Mucosa of stomach (tissue), 1 donor: ENCODE measurements around the gene SYT13.

ENCODE experiments used
- H3K27me3 ChIP-seq: one replicate; pipeline ENCODE4 v1.7.0; 2013; ENCODE audit warnings: mild to moderate bottlenecking, low read length; ENCODE audit not compliant: control insufficient read depth, insufficient read depth
- H3K36me3 ChIP-seq: one replicate; pipeline ENCODE4 v1.7.0; 2013; ENCODE audit warnings: low read length; ENCODE audit not compliant: control insufficient read depth, insufficient read depth
- H3K4me1 ChIP-seq: one replicate; pipeline ENCODE4 v1.7.0; 2013; ENCODE audit warnings: mild to moderate bottlenecking, low read length; ENCODE audit not compliant: control insufficient read depth, insufficient read depth
- H3K4me3 ChIP-seq: one replicate; pipeline ENCODE4 v1.7.0; 2013; ENCODE audit warnings: low read length
- H3K9ac ChIP-seq: one replicate; pipeline ENCODE4 v1.7.0; 2013; ENCODE audit warnings: mild to moderate bottlenecking, low read length, moderate library complexity
- H3K9me3 ChIP-seq: one replicate; pipeline ENCODE4 v1.7.0; 2013; ENCODE audit warnings: mild to moderate bottlenecking, low read length, moderate library complexity; ENCODE audit not compliant: control insufficient read depth
- donor health status: Pancreatic carcinoma.

SYT13 gene

GRCh38 chr11:45234306-45235006 is 51.7 kb downstream of the SYT13 start:
- no peaks in the 10 kb centered on the region for H3K36me3 ChIP-seq
- H3K4me1 ChIP-seq, result no peaks in the 10 kb centered on the region
- peaks cover under 1% of the 10 kb centered on the region for H3K9me3 ChIP-seq
- H3K4me3 ChIP-seq, result no peak overlapping the region
- no peaks in the 10 kb centered on the region for H3K27me3 ChIP-seq
- H3K9ac ChIP-seq, result no peak overlapping the region

- Histone ChIP-seq H3K9ac (no peak overlapping the region), H3K4me3 (no peak overlapping the region), H3K4me1 (no peaks in the 10 kb centered on the region), H3K9me3 (no peaks in the 10 kb centered on the region), H3K36me3 (no peaks in the 10 kb centered on the region), H3K27me3 (no peaks in the 10 kb centered on the region)
These were observed 52.4 kb downstream of the SYT13 start for GRCh38 chr11:45233804-45234170.

- H3K9ac ChIP-seq, result no peak overlapping the region
- H3K36me3 ChIP-seq, result no peaks in the 10 kb centered on the region
- no peak overlapping the region for H3K4me3 ChIP-seq
- no peaks in the 10 kb centered on the region for H3K27me3 ChIP-seq
- H3K9me3 ChIP-seq, result no peaks in the 10 kb centered on the region
- no peaks in the 10 kb centered on the region for H3K4me1 ChIP-seq
These were observed 52.9 kb downstream of the SYT13 start for GRCh38 chr11:45233121-45233803.

- H3K36me3 ChIP-seq, result no peaks in the 10 kb centered on the region
- H3K4me1 ChIP-seq, result no peaks in the 10 kb centered on the region
- no peak overlapping the region for H3K9ac ChIP-seq
- no peak overlapping the region for H3K4me3 ChIP-seq
- H3K27me3 ChIP-seq, result no peaks in the 10 kb centered on the region
- H3K9me3 ChIP-seq, result no peaks in the 10 kb centered on the region
These were observed 53.6 kb downstream of the SYT13 start for GRCh38 chr11:45232341-45233080.

GRCh38 chr11:45229401-45230020 is 56.6 kb downstream of the SYT13 start:
- H3K4me1 ChIP-seq, result no peaks in the 10 kb centered on the region
- H3K36me3 ChIP-seq, result no peaks in the 10 kb centered on the region
- H3K4me3 ChIP-seq, result no peak overlapping the region
- H3K9ac ChIP-seq, result no peak overlapping the region
- H3K9me3 ChIP-seq, result no peaks in the 10 kb centered on the region
- H3K27me3 ChIP-seq, result no peaks in the 10 kb centered on the region

GRCh38 chr11:45227836-45228235 is 58.3 kb downstream of the SYT13 start:
- H3K9me3 ChIP-seq, result no peaks in the 10 kb centered on the region
- no peaks in the 10 kb centered on the region for H3K4me1 ChIP-seq
- no peak overlapping the region for H3K4me3 ChIP-seq
- H3K27me3 ChIP-seq, result no peaks in the 10 kb centered on the region
- no peak overlapping the region for H3K9ac ChIP-seq
- no peaks in the 10 kb centered on the region for H3K36me3 ChIP-seq

- Histone ChIP-seq H3K27me3 (no peaks in the 10 kb centered on the region), H3K4me1 (no peaks in the 10 kb centered on the region), H3K4me3 (no peak overlapping the region), H3K36me3 (no peaks in the 10 kb centered on the region), H3K9ac (no peak overlapping the region), H3K9me3 (no peaks in the 10 kb centered on the region)
These were observed 59.2 kb downstream of the SYT13 start for GRCh38 chr11:45226901-45227300.

- H3K4me1 ChIP-seq, result no peaks in the 10 kb centered on the region
- H3K27me3 ChIP-seq, result no peaks in the 10 kb centered on the region
- no peaks in the 10 kb centered on the region for H3K36me3 ChIP-seq
- H3K9me3 ChIP-seq, result no peaks in the 10 kb centered on the region
- H3K4me3 ChIP-seq, result no peak overlapping the region
- no peak overlapping the region for H3K9ac ChIP-seq
These were observed 59.9 kb downstream of the SYT13 start for GRCh38 chr11:45225961-45226871.

- Histone ChIP-seq H3K4me3 (no peak overlapping the region), H3K36me3 (no peaks in the 10 kb centered on the region), H3K27me3 (no peaks in the 10 kb centered on the region), H3K9ac (no peak overlapping the region), H3K9me3 (no peaks in the 10 kb centered on the region), H3K4me1 (no peaks in the 10 kb centered on the region)
These were observed 60.9 kb downstream of the SYT13 start for GRCh38 chr11:45225277-45225676.

GRCh38 chr11:45224766-45225165 is 61.4 kb downstream of the SYT13 start:
- Histone ChIP-seq H3K4me1 (no peaks in the 10 kb centered on the region), H3K9me3 (no peaks in the 10 kb centered on the region), H3K27me3 (no peaks in the 10 kb centered on the region), H3K9ac (no peak overlapping the region), H3K4me3 (no peak overlapping the region), H3K36me3 (no peaks in the 10 kb centered on the region)

GRCh38 chr11:45223496-45223895 is 62.6 kb downstream of the SYT13 start:
- H3K36me3 ChIP-seq, result no peaks in the 10 kb centered on the region
- H3K9me3 ChIP-seq, result no peaks in the 10 kb centered on the region
- no peak overlapping the region for H3K4me3 ChIP-seq
- no peak overlapping the region for H3K9ac ChIP-seq
- H3K4me1 ChIP-seq, result no peaks in the 10 kb centered on the region
- no peaks in the 10 kb centered on the region for H3K27me3 ChIP-seq
